Subcutaneous abdominal adipose tissue (tissue), 5 donors: ENCODE data around the gene HMG20B.

ENCODE experiments used
- H3K27ac ChIP-seq: one replicate; pipeline ENCODE4 v1.7.0; 2013; ENCODE audit warnings: low read depth, mild to moderate bottlenecking, inconsistent platforms, low read length, moderate library complexity
- H3K27me3 ChIP-seq, 5 donors: one replicate each; pipeline ENCODE4 v1.7.0; 2013; ENCODE audit warnings: low read length in 5 of 5, inconsistent platforms in 1 of 5; ENCODE audit not compliant: control insufficient read depth in 5 of 5, insufficient read depth in 4 of 5
- H3K36me3 ChIP-seq, 5 donors: one replicate each; pipeline ENCODE4 v1.7.0; 2013; ENCODE audit warnings: low read length in 5 of 5; ENCODE audit not compliant: control insufficient read depth in 5 of 5, insufficient read depth in 5 of 5
- H3K4me1 ChIP-seq, 5 donors: one replicate each; pipeline ENCODE4 v1.7.0; 2013; ENCODE audit warnings: low read length in 5 of 5, mild to moderate bottlenecking in 3 of 5, moderate library complexity in 1 of 5; ENCODE audit not compliant: control insufficient read depth in 5 of 5, insufficient read depth in 5 of 5
- H3K4me3 ChIP-seq, 5 donors: one replicate each; pipeline ENCODE4 v1.7.0; 2013; ENCODE audit warnings: low read length in 5 of 5, low read depth in 1 of 5
- H3K9ac ChIP-seq, 5 donors: one replicate each; pipeline ENCODE4 v1.7.0; 2013; ENCODE audit warnings: low read length in 5 of 5, mild to moderate bottlenecking in 4 of 5, moderate library complexity in 3 of 5
- H3K9me3 ChIP-seq, 5 donors: one replicate each; pipeline ENCODE4 v1.7.0; 2013; ENCODE audit warnings: low read length in 5 of 5; ENCODE audit not compliant: control insufficient read depth in 5 of 5
- donor health status: healthy.
- donor health status: healthy.
- donor health status: healthy.
- donor health status: healthy.
- donor health status: healthy.

HMG20B gene

DNA sequence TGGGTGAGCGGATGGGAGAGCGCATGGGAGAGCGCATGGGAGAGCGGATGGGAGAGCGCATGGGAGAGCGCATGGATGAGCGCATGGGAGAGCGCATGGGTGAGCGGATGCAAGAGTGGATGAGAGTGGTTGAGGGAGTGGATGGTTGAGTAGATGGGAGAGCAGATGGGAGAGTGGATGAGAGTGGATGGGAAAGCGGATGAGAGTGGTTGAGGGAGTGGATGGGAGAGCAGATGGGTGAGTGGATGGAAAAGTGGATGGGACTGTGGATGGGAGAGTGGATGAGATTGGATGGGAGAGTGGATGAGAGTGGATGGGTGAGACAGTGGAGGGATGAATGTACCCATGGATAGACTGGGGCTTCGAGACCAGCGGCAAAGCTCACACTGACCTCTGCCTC, 42.4 kb upstream of the HMG20B start:
- Histone ChIP-seq H3K27me3 (no peaks in the 10 kb centered on the region), H3K9me3 (no peaks in the 10 kb centered on the region), H3K4me1 (no peaks in the 10 kb centered on the region), H3K36me3 (peaks cover 0 to 82% (median 78%) of the 10 kb centered on the region in 5 donors), H3K4me3 (no peak overlapping the region), H3K9ac (no peak overlapping the region), H3K27ac (no peak overlapping the region)

- H3K36me3 ChIP-seq = peaks cover 0 to 81% (median 71%) of the 10 kb centered on the region in 5 donors
- H3K9me3 ChIP-seq = no peaks in the 10 kb centered on the region
- H3K4me3 ChIP-seq = no peak overlapping the region
- H3K27me3 ChIP-seq = no peaks in the 10 kb centered on the region
- H3K9ac ChIP-seq = no peak overlapping the region
- H3K27ac ChIP-seq = no peak overlapping the region
- H3K4me1 ChIP-seq = peaks cover 3 to 9% (median 8%) of the 10 kb centered on the region in 5 donors
Observed at GRCh38 chr19:3531716-3532115, 41.0 kb upstream of the HMG20B start.

GRCh38 chr19:3532154-3532786, 40.5 kb upstream of the HMG20B start:
- no peaks in the 10 kb centered on the region for H3K9me3 ChIP-seq
- no peaks in the 10 kb centered on the region for H3K27me3 ChIP-seq
- no peak overlapping the region for H3K27ac ChIP-seq
- peaks cover 3 to 14% (median 12%) of the 10 kb centered on the region in 5 donors for H3K4me1 ChIP-seq
- H3K9ac ChIP-seq = no peak overlapping the region
- H3K36me3 ChIP-seq = peaks cover 0 to 75% (median 66%) of the 10 kb centered on the region in 5 donors
- H3K4me3 ChIP-seq = no peak overlapping the region

- H3K4me3 ChIP-seq = no peak overlapping the region
- no peak overlapping the region for H3K27ac ChIP-seq
- peaks cover 0 to 72% (median 58%) of the 10 kb centered on the region in 5 donors for H3K36me3 ChIP-seq
- H3K9me3 ChIP-seq = no peaks in the 10 kb centered on the region
- no peak overlapping the region for H3K9ac ChIP-seq
- peaks cover 3 to 15% (median 12%) of the 10 kb centered on the region in 5 donors for H3K4me1 ChIP-seq
- H3K27me3 ChIP-seq = no peaks in the 10 kb centered on the region
Observed at GRCh38 chr19:3533033-3533432, 39.7 kb upstream of the HMG20B start.

GRCh38 chr19:3533563-3534216, 39.1 kb upstream of the HMG20B start:
- H3K27me3 ChIP-seq = no peaks in the 10 kb centered on the region
- H3K4me1 ChIP-seq = peaks cover 3 to 15% (median 12%) of the 10 kb centered on the region in 5 donors
- H3K27ac ChIP-seq = no peak overlapping the region
- no peaks in the 10 kb centered on the region for H3K9me3 ChIP-seq
- H3K4me3 ChIP-seq = no peak overlapping the region
- no peak overlapping the region for H3K9ac ChIP-seq
- H3K36me3 ChIP-seq = peaks cover 0 to 74% (median 56%) of the 10 kb centered on the region in 5 donors

DNA sequence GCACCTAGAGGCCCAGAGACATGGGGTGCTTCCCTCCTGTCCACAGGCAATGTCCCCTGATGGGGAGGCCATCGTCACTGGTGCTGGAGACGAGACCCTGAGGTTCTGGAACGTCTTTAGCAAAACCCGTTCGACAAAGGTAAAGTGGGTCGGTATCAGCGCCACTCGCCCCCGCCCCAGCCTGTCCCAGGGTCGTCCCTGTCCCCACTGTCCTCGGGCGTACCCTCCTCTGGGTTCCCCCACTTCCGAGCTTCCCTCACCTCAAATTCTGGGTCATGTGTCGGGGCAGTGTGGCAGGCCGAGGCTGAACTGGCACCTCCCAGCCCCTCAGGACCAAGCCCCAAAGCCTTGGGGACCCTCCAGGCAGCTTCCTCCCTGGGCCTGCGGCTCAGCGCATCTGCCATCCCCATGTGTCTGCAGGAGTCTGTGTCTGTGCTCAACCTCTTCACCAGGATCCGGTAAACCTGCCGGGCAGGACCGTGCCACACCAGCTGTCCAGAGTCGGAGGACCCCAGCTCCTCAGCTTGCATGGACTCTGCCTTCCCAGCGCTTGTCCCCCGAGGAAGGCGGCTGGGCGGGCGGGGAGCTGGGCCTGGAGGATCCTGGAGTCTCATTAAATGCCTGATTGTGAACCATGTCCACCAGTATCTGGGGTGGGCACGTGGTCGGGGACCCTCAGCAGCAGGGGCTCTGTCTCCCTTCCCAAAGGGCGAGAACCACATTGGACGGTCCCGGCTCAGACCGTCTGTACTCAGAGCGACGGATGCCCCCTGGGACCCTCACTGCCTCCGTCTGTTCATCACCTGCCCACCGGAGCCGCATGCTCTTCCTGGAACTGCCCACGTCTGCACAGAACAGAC, 38.1 kb upstream of the HMG20B start:
- Histone ChIP-seq H3K27me3 (no peaks in the 10 kb centered on the region), H3K27ac (no peak overlapping the region), H3K4me1 (peaks cover 3 to 15% (median 12%) of the 10 kb centered on the region in 5 donors), H3K4me3 (no peak overlapping the region), H3K9ac (no peak overlapping the region), H3K36me3 (peaks cover 0 to 76% (median 56%) of the 10 kb centered on the region in 5 donors), H3K9me3 (no peaks in the 10 kb centered on the region)

GRCh38 chr19:3535235-3535535, 37.6 kb upstream of the HMG20B start:
- peaks cover 0 to 74% (median 56%) of the 10 kb centered on the region in 5 donors for H3K36me3 ChIP-seq
- H3K27me3 ChIP-seq = no peaks in the 10 kb centered on the region
- no peak overlapping the region for H3K4me3 ChIP-seq
- no peak overlapping the region for H3K27ac ChIP-seq
- H3K4me1 ChIP-seq = peaks cover 3 to 16% (median 12%) of the 10 kb centered on the region in 5 donors
- no peak overlapping the region for H3K9ac ChIP-seq
- H3K9me3 ChIP-seq = no peaks in the 10 kb centered on the region

- no peak overlapping the region for H3K4me3 ChIP-seq
- H3K36me3 ChIP-seq = peaks cover 0 to 70% (median 55%) of the 10 kb centered on the region in 5 donors
- no peaks in the 10 kb centered on the region for H3K9me3 ChIP-seq
- H3K27me3 ChIP-seq = no peaks in the 10 kb centered on the region
- no peak overlapping the region for H3K27ac ChIP-seq
- H3K4me1 ChIP-seq = peaks cover 3 to 16% (median 12%) of the 10 kb centered on the region in 5 donors
- no peak overlapping the region for H3K9ac ChIP-seq
Observed at GRCh38 chr19:3535563-3535965, 37.2 kb upstream of the HMG20B start.

GRCh38 chr19:3535981-3536380, 36.8 kb upstream of the HMG20B start:
- H3K9ac ChIP-seq = no peak overlapping the region
- H3K27me3 ChIP-seq = no peaks in the 10 kb centered on the region
- H3K27ac ChIP-seq = no peak overlapping the region
- H3K9me3 ChIP-seq = no peaks in the 10 kb centered on the region
- H3K4me3 ChIP-seq = peak overlapping the region in 1 of 5 donors; percentile 17
- peaks cover 0 to 66% (median 51%) of the 10 kb centered on the region in 5 donors for H3K36me3 ChIP-seq
- peaks cover 3 to 16% (median 12%) of the 10 kb centered on the region in 5 donors for H3K4me1 ChIP-seq
